Thyroid gland (tissue), 4 donors: ENCODE data around the gene C19orf38.

Experiments used
- POLR2A ChIP-seq, 2 donors: fragments of 450-650 bp; IDR thresholded peaks; one replicate each; pipeline ENCODE4 v1.6.1; 2017; ENCODE audit warnings: antibody characterized with exemption in 2 of 2, mild to moderate bottlenecking in 2 of 2, moderate library complexity in 1 of 2
- TF ChIP-seq, protein P1 (sequence below), 6 experiments: fragments of 200-600 bp in 3 of 6; fragments of 450-650 bp in 3 of 6; sonication (generic) in 3 of 6; IDR thresholded peaks; one replicate each; pipeline ENCODE4 v1.5.1; 2016 to 2019; ENCODE audit warnings: antibody characterized with exemption in 6 of 6, mild to moderate bottlenecking in 2 of 6, inconsistent platforms in 1 of 6, moderate library complexity in 1 of 6

GRCh38 chr19:10912619-10913018 lies 64.4 kb downstream of the C19orf38 start:
- TF ChIP-seq, protein P1, sequence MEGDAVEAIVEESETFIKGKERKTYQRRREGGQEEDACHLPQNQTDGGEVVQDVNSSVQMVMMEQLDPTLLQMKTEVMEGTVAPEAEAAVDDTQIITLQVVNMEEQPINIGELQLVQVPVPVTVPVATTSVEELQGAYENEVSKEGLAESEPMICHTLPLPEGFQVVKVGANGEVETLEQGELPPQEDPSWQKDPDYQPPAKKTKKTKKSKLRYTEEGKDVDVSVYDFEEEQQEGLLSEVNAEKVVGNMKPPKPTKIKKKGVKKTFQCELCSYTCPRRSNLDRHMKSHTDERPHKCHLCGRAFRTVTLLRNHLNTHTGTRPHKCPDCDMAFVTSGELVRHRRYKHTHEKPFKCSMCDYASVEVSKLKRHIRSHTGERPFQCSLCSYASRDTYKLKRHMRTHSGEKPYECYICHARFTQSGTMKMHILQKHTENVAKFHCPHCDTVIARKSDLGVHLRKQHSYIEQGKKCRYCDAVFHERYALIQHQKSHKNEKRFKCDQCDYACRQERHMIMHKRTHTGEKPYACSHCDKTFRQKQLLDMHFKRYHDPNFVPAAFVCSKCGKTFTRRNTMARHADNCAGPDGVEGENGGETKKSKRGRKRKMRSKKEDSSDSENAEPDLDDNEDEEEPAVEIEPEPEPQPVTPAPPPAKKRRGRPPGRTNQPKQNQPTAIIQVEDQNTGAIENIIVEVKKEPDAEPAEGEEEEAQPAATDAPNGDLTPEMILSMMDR (IDR thresholded peaks at IDR 0.05), result no peak
- no peak for TF ChIP-seq POLR2A (IDR thresholded peaks at IDR 0.05)
